ENCODE measurements around the gene FADD.

The FADD gene

DNA sequence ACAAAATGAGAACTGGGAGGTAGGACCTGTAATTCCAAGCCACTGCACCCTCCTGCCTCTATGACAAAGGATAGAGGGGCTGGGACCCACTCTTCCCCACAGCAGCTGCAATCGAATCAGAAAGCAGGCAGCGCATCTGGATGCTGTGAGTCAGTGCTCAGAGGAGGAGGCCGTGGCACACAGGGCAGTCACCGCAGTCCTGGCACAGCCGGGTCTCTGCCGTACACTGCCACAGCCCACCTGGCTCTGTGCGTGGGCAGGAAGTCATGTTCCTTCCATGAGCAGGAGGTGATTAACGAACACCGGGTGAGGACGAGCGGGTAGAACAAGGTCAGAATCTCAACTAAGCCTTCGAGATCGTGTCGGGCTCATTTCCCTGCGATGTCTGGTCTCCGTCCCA lies 37.2 kb downstream of the FADD start:
- no peak for DNase-seq

DNA sequence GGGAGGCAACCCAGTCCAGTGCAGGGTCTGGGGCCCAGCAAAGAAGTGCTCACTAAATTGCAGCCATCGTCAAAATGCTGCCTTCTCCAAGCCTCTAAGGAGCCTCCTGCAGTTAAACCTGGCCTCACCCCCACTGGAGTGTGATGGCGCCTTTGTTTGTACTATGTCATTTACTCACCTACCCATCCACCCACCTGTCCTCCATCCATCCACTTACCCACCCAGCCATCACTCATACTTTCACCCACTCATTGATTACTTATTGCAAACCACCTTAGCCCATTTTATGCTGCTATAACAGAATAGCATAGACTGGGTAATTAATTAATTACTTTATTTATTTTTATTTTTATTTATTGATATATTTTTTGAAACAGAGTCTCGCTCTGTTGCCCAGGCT lies 38.6 kb downstream of the FADD start:
- no peak for DNase-seq

DNA sequence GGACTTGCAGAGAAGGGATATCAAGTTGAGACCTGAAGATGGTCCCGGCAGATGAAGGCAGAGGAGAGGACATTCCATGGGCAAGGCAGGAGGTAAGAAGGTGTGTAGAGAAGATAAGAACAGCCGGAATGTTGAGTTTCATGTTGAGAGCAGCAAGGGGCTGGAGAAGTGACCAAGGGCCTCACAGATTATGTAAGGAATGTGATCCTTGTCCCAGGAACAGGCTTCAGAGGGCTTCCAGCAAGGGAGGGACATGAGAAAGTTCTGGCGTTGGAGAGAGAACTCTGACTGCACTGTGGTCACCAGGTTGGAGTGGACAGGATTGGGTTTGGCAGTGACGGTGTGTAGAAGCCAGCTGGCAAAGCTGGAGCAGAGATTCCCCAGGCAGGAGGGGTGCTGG lies 39.8 kb downstream of the FADD start:
- no peak for DNase-seq

DNA sequence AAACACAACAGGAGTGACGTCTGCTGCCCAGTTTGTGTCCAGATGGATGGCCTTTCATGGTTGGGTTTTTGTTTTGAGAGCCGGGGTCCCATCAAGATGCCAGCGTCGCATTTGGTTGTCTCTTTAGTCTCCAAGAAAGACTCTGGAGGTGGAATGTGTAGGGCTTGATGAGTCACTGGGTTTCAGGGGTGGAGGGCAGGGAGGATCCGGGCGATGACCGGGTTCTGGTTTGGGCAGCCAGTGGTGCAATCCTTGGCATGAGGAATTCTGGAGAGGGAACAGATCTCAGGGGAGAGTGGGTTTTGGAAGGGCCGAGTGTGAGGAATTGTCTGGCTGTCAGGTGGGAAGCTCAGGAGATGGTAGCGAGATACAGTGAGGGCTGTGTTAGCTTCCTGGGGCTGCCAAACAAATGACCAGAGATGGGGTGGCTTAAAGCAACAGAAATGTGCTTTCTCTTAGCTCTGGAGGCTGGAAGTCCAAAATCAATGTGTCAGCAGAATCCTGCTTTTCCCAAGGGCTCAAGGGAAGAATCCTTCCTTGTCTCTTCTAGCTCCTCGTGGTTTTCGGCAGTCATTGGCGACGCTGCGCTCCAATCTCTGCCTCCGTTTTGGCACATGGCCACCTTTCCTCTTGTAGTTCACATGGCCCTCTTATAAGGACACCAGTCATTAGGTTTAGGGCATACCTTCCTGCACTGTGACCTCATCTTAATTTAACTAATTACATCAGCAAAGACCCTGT lies 41.0 kb downstream of the FADD start:
- DNase-seq, result no peak

DNA sequence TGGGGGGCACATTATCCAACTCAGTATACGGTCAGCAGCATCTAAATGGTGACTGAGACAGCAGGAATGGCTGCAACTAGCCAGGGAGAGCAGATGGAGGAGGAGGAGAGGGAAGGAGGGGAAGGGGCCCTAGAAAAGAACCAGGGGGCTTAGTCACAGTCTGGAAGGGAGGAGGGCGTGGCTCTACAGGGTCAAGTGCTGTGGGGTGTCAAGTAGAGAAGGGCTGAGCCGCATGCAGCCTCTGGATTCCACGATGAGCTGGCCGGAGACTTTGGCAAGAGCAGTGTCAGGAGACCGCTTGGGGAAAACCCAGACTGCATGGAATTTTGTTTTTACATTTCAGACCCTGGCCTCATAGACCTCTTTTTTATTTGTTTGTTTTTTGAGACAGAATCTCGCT lies 41.6 kb downstream of the FADD start:
- no peak for DNase-seq

DNA sequence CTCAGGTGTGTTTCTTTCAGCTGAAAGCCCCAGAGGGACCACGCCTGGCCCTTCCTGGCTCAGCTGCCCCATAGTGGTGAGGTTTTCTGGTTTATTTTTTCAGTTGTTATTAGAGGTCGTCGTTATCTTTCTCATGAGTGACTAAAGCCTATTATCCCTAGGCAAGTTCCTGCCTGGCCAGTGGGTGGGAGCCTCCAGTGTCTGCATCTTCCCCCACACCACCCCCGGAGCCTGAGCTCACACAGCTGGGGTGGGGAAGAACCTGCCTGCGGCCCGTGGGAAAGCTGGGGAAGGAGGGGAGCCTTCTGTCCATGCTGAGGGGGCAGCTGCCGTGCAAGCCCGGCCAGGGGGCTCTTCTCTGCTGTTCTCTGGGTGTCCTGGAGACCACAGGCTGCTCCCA lies 43.1 kb downstream of the FADD start:
- no peak for DNase-seq

DNA sequence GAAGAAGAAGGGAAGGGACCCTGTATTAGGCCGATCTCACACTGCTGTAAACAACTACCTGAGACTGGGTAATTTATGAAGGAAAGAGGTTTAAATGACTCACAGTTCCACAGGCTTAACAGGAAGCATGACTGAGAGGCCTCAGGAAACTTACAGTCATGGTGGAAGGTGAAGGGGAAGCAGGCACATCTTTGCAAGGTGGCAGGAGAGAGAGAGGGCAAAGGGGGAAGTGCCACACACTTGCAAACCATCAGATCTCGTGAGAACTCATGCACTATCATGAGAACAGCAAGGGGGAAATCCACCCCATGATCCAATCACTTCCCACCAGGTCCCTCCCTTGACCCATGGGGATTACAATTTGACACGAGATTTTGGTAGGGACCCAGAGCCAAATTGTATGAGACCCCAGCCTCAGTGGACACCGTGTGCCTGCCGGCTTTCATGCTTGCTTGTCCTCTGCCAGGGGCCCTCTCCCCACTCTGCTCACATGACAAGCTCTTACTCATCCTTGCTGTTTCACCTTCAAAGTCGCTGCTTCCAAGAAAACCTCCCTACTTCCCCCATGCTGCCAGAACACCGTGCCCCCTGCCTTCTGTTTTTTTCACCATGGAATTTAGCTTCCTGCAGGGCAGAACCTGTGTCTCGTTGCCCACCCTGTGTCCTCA lies 44.1 kb downstream of the FADD start:
- no peak for DNase-seq

DNA sequence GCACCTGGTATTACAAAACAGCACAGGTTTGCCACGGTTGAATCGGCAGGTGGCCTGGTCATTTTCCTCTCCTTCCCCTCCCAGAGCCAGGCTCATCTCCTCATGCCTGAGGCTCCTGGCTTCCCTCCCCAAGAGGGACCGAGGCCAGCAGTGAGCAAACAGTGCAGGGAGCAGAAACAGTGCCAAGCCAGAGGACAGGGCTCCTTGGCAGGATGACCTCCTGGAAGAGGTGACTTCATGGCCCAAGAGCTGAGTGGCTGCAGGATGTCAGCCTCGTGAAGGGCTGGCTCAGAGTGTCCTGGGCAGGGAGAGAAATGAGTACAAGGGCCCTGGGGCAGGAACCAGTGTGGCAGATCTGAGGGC lies 44.6 kb downstream of the FADD start:
- no peak for DNase-seq

DNA sequence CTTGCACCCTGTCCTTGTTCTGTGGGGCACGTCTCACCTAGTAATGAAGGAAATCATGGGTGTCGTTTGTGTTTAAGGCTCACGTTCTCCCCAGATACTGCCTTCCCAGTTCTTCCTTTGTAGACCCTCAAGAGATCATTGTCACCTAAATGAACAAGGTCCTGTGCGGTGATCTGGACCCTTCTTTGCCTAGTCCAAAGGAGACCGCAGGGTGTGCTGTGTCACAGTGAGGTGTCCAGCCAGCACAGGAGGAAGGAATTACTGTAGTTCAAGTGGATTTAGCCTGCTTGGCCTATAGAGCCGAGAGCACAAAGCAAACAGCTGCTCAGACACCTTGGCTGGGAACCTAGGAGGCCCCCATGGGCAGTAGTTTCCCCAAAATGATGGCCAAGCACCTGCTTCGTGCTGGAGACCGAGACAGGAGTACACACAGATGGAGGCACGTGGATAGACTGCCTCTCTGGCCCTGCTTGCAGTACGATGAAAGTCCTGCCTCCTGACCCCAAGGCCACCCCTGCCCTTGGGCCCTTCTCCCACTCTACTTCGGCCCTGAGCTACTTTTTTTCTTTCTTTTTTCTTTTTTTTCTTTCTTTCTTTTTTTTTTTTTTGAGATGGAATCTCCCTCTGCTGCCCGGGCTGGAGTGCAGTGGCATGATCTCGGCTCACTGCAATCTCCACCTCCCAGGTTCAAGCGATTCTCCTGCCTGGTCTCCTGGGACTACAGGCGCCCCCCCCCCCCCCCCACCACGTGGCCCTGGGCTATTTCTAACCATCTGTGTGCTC lies 48.0 kb downstream of the FADD start:
- no peak for DNase-seq

DNA sequence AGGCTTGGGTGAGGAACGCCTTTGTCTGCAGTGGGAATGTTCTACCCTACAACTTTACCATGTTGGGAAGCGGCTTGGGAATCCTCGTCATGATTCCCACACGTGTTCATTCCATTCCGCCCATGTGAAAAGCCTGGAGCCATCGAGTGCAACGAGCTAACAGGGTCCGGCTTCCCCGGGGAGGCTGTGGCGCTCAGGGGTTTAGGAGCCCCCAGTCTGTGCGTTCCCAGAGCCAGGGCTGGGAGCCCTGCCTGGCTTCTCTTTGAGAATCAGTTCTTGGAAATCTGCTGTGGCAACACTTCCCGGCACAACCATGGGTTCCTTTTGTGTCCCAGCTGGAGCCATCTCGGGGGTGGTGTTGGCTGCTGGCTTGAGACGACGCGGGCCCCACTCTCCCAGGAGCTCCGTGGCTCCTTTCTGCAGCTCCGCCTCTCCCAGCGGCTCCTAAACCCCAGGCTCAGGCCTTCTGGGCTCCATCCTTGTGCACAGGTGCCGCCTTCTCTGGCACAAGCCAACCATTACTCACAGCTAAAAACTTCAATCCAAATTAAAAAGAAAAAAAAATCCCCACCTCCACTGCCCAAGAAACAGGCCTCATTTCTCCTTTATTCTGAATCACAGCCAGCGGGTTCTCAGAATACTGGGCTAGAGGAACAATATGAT lies 48.7 kb downstream of the FADD start:
- DNase-seq, result no peak

DNA sequence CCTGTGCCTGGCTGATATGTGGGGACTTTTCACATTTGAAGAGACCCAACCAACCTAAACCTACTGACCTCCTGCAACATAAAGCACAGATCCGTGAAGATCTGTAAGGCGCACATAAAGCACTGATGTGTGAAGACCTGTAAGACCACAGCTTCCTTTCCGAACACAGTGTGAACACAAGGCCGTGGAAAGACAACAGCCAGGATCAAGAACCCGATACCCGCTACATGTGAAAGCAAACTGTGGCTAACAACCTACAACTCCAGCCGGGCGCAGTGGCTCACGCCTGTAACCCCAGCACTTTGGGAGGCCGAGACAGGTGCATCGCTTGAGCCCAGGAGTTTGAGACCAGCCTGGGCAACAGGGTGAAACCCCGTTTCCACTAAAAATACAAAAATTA lies 49.7 kb downstream of the FADD start:
- DNase-seq, result no peak

DNA sequence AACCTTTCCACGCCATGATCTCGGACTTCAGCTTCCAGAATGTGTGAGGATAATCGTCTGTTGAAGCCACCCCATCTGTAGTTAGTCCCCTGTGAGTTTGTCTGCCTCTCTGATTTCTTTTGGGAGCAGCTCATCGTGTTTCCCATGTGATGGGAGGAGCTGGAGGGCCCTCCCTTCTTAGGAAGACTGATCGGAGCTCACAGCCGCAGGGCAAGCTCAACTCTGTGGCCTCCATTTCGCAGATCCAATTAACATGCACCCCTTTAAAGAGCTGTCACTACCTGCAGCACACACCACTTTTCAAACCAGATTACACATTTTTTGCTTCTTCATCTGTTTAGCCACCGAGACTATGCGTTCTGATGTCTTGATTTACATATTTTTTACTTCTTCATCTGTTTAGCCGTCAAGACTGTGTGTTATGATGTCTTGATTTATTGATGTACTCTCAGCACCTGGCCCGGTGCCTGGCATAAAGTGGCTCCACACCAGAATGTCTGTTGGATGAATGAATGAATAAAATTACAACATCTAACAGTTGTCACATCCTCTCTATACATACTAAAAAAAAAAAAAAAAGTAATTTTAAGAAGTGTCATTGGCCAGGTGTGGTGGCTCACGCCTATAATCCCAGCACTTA lies 52.5 kb downstream of the FADD start:
- DNase-seq, result peak; percentile 7 to 34 (median 13)
